ENCODE data around the gene PHOSPHO1.
A peak's percentile ranks its signal among the peaks of the same experiment; 100 is the strongest.
"Not testable (repeated sequence)": the region's sequence is repeated elsewhere in the genome, so short reads cannot be mapped to it uniquely, and the experiment has no call there.

The PHOSPHO1 gene

DNA sequence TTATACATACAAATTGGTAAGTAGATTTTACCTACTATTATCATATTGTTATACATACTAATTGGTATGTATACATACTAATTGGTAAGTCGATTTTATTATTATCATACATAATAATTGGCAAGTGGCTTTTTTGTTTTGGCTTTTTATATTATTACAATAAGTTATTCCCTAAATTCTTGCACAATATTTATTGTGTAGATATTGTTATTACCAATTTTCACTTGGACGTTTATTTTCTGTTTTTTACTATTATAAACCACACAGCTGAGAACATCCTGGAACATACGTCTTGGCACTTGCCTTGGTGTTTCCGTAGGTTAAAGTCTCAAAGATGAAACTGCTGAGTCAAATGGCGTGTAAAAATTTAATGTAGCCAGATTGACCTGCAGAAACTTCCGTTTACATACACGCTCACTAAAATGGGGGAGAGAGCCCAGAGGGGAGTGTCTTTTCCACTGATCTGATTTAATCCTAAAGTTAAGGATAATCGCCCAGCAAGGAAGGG lies 39.1 kb downstream of the PHOSPHO1 start:
- no peak for DNase-seq

DNA sequence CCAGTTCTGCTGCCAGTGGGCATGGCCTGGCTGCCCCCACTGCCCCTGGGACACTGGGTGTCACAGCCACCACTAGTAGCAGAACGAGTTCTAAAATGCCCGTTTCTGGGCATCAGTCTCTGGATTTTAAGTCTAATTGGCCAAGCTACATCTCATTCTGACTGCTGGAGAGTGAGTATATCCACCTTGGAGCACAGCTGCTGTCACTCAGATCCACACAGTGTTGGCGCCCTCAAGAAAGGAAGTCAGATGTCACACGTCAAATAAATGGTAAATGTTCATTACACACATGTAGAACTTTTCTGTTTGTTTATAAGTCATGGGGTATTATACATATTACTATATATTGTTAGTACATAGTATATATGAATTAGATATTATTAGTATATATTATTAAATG lies 39.7 kb downstream of the PHOSPHO1 start:
- no peak for DNase-seq

- no peak for DNase-seq
These were observed 43.3 kb downstream of the PHOSPHO1 start for GRCh38 chr17:49187301-49187700.

GRCh38 chr17:49185381-49185780 lies 45.2 kb downstream of the PHOSPHO1 start:
- DNase-seq = not testable (repeated sequence)

DNA sequence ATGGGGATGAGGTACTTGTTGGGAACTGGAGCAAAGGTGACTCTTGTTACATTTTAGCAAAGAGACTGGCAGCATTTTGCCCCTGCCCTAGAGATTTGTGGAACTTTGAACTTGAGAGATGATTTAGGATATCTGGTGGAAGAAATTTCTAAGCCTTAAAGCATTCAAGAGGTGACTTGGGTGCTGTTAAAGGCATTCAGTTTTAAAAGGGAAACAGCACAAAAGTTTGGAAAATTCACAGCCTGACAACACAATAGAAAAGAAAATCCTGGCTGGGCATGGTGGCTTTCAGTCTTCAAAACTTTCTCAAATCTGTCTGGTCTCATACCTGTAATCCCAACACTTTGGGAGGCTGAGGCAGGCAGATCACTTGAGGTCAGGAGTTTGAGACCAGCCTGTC lies 46.1 kb downstream of the PHOSPHO1 start:
- not testable (repeated sequence) for DNase-seq

- no peak for DNase-seq
These were observed 46.8 kb downstream of the PHOSPHO1 start for GRCh38 chr17:49183801-49184200.

DNA sequence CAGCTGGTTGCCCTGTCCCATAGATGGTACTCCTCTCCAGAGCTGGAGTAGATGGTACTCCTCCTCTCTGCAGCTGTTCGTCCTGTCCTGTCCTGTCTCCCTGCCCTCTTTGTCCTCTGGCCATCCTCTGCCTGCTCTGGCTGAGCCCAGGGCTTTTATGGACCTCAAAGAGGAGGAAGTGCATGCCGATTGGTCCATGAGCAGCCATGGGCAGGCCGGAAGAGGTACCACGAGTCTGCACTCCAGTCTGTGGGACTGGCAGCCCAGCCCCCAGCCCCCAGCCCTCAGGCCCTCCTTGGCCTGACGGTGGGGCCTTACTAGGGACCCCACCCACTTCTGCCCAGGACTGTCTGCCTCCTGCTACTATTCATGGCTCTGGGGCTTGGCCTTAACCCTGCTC lies 47.2 kb downstream of the PHOSPHO1 start:
- DNase-seq = no peak

GRCh38 chr17:49180998-49181635 lies 49.5 kb downstream of the PHOSPHO1 start:
- DNase-seq = no peak

DNA sequence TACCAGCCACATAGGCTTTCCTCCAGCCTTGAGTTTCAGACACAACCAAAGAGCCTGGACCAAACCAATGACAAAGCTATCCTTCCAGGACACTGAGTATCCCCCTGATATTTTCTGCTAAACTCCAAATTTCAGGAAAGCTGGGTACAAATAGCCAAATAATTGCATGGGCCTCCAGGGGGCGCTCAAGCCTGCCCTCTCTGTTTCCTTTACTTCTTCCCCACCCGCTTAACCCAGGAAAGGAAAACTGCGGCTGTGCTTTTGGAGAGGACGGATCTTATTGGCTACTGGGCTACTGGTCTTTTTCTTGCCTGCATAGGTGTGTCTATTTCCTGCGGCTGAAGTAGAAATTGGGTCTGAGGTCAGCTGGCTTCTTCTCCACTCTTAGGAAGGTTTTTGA lies 50.3 kb downstream of the PHOSPHO1 start:
- peak; percentile 77 for DNase-seq

GRCh38 chr17:49175978-49176377 lies 54.6 kb downstream of the PHOSPHO1 start:
- DNase-seq = not testable (repeated sequence)

Measured in stimulated activated CD4-positive, alpha-beta T cell treated with anti-CD3 and anti-CD28 coated beads, Interleukin-15, amount 100 ng/mL, for 24 hours (primary cell).